Measurements from ENCODE around the gene NPPC. TPM values are rescaled to one million over a fixed set of nuclear protein-coding genes. Genes with fewer than 3 reads are reported as not detected.

Gene NPPC
- total RNA-seq, 1 experiment from 2014 or later: 0.98 TPM

- Mint-ChIP-seq H3K9me3 (no peaks in the 10 kb centered on the region), H3K4me3 (no peak overlapping the region), H3K36me3 (no peaks in the 10 kb centered on the region), H3K27ac (no peak overlapping the region), H3K4me1 (peaks cover 8% of the 10 kb centered on the region), H3K27me3 (ENCODE audit: low read depth) (peaks cover 10% of the 10 kb centered on the region)
- POLR2A ChIA-PET: no interaction called here
- CTCF ChIA-PET: interaction anchor here (1.0 to 2.1 kb wide), 3 partner anchors 10 to 18 kb away, joined by 5 to 11 read pairs (median 6); no protein-coding TSS in a partner anchor
- TF ChIP-seq SOX15 (CRISPR knock-in tag; IDR thresholded peaks at IDR 0.05) (no peak), NR3C1 (CRISPR knock-in tag; conservative IDR thresholded peaks at IDR 0.05; ENCODE audit: low read depth) (no peak), ELF4 (CRISPR knock-in tag; IDR thresholded peaks at IDR 0.05; ENCODE audit: low read depth) (no peak), TCF7 (CRISPR knock-in tag; IDR thresholded peaks at IDR 0.05; ENCODE audit: low read depth) (no peak), SMAD4 (CRISPR knock-in tag; IDR thresholded peaks at IDR 0.05) (no peak), ZNF512 (CRISPR knock-in tag; IDR thresholded peaks at IDR 0.05; ENCODE audit: borderline replicate concordance) (no peak), ZNF121 (CRISPR knock-in tag; IDR thresholded peaks at IDR 0.05) (no peak), CDX4 (CRISPR knock-in tag; IDR thresholded peaks at IDR 0.05; ENCODE audit: borderline replicate concordance) (no peak), E2F1 (CRISPR knock-in tag; IDR thresholded peaks at IDR 0.05) (no peak), PREB (CRISPR knock-in tag; IDR thresholded peaks at IDR 0.05; ENCODE audit: borderline replicate concordance) (no peak), TEAD1 (CRISPR knock-in tag; IDR thresholded peaks at IDR 0.05) (no peak), ARID4B (CRISPR knock-in tag; IDR thresholded peaks at IDR 0.05; ENCODE audit: borderline replicate concordance) (no peak), ERG (CRISPR knock-in tag; IDR thresholded peaks at IDR 0.05) (no peak), NR2C2 (CRISPR knock-in tag; IDR thresholded peaks at IDR 0.05) (no peak), ESRRA (CRISPR knock-in tag; IDR thresholded peaks at IDR 0.05; ENCODE audit: borderline replicate concordance) (no peak), IRF2 (CRISPR knock-in tag; IDR thresholded peaks at IDR 0.05; ENCODE audit: borderline replicate concordance, low read depth) (no peak), SMAD3 (CRISPR knock-in tag; IDR thresholded peaks at IDR 0.05; ENCODE audit: borderline replicate concordance) (no peak), TP53 (CRISPR knock-in tag; IDR thresholded peaks at IDR 0.05) (no peak), NFATC4 (CRISPR knock-in tag; IDR thresholded peaks at IDR 0.05) (no peak)
- DNase-seq (ENCODE audit: low spot score) (no peak), ATAC-seq (no peak)
Observed at GRCh38 chr2:231919341-231920035, 6.7 kb downstream of the NPPC start.
